Non-pigmented ciliary epithelial cell (primary cell): ENCODE measurements around the gene MED23.
A peak's percentile ranks its signal among the peaks of the same experiment; 100 is the strongest.

Experiments
- DNase-seq: peaks from one replicate; pipeline ENCODE4 v3.0.0-alpha.2; 2010; ENCODE audit warnings: low read depth

MED23 gene

DNA sequence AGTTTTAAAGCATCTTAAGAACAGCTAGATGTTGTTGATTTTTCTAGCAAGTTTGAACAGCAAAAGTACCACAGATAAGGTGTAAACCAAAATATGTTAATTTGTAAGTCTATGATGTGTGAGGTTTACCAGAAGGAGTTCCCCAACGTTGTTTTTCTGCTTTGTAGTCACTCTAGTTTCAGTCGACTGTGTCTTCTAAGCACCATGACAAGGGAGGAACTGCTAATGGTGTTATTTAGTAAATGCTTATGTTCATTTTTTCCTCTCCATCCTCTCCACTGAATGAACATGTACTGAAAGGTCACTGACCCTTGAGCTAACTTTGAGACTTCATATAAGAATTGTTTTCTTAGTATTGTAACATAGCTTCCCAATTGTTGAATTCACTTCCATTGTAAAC, 12.1 kb upstream of the MED23 start:
- DNase-seq: no peak

DNA sequence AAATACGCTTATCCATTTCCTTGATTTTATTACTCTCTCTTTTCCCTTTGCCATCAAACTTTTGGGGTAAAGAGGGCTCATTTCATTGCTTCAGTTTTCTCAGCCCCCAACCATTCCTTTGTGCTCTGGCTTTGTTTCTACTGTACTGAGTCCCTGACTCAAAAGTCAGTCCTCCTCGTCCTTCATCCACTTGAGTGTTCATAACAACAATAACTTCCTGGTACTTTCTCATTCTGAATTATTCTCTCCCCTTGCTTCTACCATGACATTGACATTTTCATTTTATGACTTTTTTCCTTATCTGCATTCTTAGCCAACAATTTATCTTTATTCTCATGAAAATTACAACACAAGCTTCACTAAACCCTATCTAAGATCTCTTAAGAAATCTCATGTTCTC, 10.0 kb upstream of the MED23 start:
- DNase-seq: no peak

DNA sequence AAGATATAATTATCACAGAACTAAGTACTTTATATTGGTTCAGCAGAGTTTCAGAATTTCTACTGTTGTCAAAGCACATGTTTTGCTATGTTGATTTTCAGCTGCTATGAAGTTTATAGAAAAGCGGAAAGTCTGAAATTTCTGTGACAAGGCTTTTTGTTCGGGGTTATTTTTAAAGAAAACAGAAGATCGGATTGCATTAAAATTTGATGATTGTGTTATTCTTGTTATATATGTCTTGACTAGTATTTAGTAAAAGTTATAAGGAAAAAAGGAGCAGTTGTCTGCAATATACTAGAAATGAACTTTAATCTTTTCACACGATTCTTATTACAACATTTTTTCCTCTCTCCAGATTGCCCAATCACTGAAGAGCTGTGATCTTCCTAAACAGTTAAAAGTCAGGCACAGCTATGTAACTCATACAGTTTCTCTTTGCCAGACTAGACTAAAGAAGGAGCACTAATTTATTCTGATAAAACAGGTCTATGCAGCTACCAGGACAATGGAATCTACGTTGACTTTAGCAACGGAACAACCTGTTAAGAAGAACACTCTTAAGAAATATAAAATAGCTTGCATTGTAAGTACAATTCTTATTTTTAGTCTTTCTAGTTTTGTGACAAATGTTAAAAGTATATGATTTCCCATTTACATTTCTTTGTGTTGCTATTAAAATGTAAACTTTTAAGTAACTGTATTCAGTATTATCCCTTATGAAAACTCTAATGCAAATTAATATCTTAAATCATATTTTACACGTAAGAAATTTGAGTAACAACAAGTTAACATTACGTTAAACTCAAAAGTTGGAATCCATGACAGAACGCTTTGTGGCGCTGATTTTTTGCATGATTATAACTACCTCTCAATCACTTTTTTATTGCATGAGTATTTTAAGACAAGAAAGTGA, 9.1 kb upstream of the MED23 start, which contains the start of gene ENPP3:
ENPP3 (plus strand) TSS at position 423 of the 913 bp plus-strand sequence; CDS start at position 506, 83 bp downstream.
- DNase-seq: no peak

GRCh38 chr6:131635384-131636340, 7.6 kb upstream of the MED23 start:
- DNase-seq: no peak

GRCh38 chr6:131631625-131632289, 3.7 kb upstream of the MED23 start:
- DNase-seq: no peak

- DNase-seq: no peak
Observed at GRCh38 chr6:131629651-131630050, 1.6 kb upstream of the MED23 start.

- no peak for DNase-seq
Observed at GRCh38 chr6:131628726-131629125, 684 bp upstream of the MED23 start.

- DNase-seq: no peak
Observed at GRCh38 chr6:131615275-131615674, 12.8 kb downstream of the MED23 start.

DNA sequence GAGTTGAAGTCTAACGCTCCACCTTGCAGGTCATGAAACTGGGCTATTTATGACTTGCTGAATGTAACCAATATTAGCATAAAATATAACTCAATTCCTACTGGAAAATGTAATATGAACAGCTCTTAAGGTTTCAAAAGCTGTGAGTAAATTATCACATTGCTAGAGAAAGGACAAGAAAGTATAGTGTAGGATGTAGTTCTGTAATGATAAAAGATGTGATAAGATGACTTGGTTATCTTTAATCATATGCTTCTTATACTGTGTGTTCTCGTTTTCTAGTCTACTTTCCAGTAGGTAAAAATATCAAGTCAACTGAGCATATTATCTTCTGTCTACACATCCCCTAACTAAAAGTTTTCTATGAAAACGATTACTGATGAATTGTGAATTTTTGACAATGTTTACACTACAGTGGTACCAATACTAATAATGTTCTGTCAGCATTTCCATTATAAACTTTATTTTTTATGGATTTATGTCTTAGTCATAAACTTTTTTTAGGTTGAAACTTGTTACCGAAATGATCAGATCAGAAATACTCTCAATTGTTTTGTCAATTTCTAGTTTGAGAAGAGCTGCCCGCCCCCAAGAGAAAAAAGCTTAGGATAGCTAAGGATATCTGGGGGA, 14.6 kb downstream of the MED23 start:
- no peak for DNase-seq

- peak; percentile 87 for DNase-seq
Observed at GRCh38 chr6:131602781-131603312, 25.2 kb downstream of the MED23 start.

DNA sequence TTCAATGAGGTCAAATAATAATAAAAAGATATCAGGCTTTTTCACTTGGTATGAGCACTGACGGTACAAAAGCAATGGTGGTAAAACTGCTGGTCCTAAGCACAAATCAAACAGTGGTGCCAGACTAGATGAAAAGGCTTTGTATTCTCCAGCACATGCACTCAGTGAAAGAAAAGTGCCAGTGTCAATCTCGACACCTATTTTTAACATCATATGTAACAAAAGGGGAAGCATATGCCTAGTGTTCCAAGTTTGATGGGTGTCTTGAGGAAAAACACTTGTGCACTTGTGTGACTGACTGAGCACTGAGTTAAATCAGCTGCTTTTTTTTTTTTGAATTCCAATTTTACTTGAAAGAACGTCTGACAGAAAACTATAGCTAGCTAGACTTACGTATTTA, 27.3 kb downstream of the MED23 start:
- DNase-seq: no peak

DNA sequence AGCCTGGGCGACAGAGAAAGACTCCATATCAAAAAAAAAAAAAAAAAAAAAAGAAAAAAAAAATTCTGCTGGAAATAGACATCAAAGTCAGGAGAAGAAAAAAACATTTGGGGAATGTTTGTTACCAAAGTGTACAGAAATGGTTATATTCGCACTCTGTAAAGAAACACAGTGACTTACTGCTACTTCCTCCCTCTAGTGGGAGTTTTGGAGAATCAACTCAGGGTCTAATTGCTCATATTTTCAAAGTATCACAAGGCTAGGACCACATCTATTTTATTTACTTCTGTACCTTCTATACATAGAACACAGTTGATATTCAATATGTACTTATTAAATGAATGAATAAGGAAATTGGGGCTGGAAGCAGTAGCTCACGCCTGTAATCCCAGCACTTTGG, 30.6 kb downstream of the MED23 start:
- no peak for DNase-seq

- DNase-seq: no peak
Observed at GRCh38 chr6:131594074-131594473, 34.0 kb downstream of the MED23 start.

- no peak for DNase-seq
Observed at GRCh38 chr6:131592935-131593334, 35.1 kb downstream of the MED23 start.

- no peak for DNase-seq
Observed at GRCh38 chr6:131588643-131589042, 39.4 kb downstream of the MED23 start.

GRCh38 chr6:131587909-131588308, 40.1 kb downstream of the MED23 start:
- no peak for DNase-seq

GRCh38 chr6:131586543-131586942, 41.5 kb downstream of the MED23 start:
- no peak for DNase-seq

GRCh38 chr6:131581523-131581922, 46.5 kb downstream of the MED23 start:
- no peak for DNase-seq

DNA sequence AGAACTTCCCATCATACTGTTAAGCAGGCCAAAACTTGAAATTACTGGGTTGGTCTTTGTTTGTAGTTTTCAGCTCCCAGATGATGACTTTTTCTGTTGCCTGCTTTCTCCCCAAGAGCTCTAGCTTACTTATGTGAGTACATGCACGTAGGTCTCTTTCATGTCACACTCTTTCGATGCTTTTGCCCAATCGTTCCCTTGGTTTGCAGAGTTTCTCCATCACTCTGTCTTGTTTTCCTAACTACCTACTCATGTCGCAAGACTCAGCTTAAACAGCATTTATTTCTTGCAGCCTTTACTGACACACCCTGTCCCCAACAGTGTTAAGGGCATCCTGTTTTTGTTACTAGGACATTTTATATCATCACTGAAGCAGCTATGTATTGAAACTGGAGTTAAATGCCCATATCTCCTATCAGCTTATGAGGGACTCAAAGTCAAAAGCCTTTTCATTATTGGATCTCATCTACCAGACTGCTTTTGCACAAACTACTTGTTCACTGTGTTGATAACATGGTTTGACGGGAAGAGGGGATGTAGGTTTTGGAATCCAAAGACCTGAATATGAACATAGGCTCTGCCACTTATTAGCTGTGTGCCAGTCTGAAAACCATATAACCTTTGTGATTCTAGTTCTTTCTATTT, 52.1 kb downstream of the MED23 start:
- no peak for DNase-seq

- DNase-seq: no peak
Observed at GRCh38 chr6:131574686-131575085, 53.4 kb downstream of the MED23 start.

GRCh38 chr6:131574133-131574532, 53.9 kb downstream of the MED23 start:
- no peak for DNase-seq
